ENCODE results near the gene ALDH9A1.

- TF ChIP-seq EP300 (IDR thresholded peaks at IDR 0.05; ENCODE audit: borderline replicate concordance) (no peak), CEBPB (IDR thresholded peaks at IDR 0.05) (no peak), MAX (IDR thresholded peaks at IDR 0.05) (no peak), CREB1 (IDR thresholded peaks at IDR 0.05; ENCODE audit: low read depth) (no peak), TCF12 (IDR thresholded peaks at IDR 0.05; ENCODE audit: low read depth) (no peak), YY1 (IDR thresholded peaks at IDR 0.05; ENCODE audit: low read depth) (no peak), REST (IDR thresholded peaks at IDR 0.05; ENCODE audit: low read depth) (no peak), RAD21 (IDR thresholded peaks at IDR 0.05; ENCODE audit: low read depth) (no peak), TAF1 (IDR thresholded peaks at IDR 0.05; ENCODE audit: low read depth) (no peak), FOXM1 (IDR thresholded peaks at IDR 0.05; ENCODE audit: borderline replicate concordance, low read depth) (no peak)
These were observed 57.0 kb downstream of the ALDH9A1 start for GRCh38 chr1:165641231-165641987.

Measured in Ishikawa (cell line).